Panc1 (cell line): ENCODE data around the gene MYH11. TPM values are rescaled to one million over a fixed set of nuclear protein-coding genes. Genes with fewer than 3 reads are reported as not detected.
"Not testable (repeated sequence)": the region's sequence is repeated elsewhere in the genome, so short reads cannot be mapped to it uniquely, and the experiment has no call there.

Experiments
- ATAC-seq: fragments of 200-7000 bp; cut with Tn5 transposase; 2 replicates; pipeline ENCODE4 v1.9.1; 2020; ENCODE audit warnings: mild to moderate bottlenecking, moderate library complexity
- BruUV-seq: library from RNA; stranded (reverse); fragments of 400-500 nt; replicated peaks from 2 replicates; lab custom pipeline; 2021; lab: Mats Ljungman, UMichigan
- CTCF ChIA-PET: fragments of 300-600 bp; sonication (Branson Sonifier 250); formaldehyde crosslinking; loops from one replicate; lab custom pipeline; 2022; ENCODE audit warnings: antibody characterized with exemption; lab: Charles Lee
- POLR2A ChIA-PET: fragments of 300-600 bp; sonication (Branson Sonifier 250); formaldehyde crosslinking; loops from one replicate; lab custom pipeline; 2022; ENCODE audit warnings: antibody characterized with exemption; lab: Charles Lee
- DNase-seq: peaks from one replicate; pipeline ENCODE4 v3.0.0-alpha.2; 2010; ENCODE audit warnings: low read depth, low spot score
- H3K27ac ChIP-seq: 2 replicates; pipeline ENCODE4 v1.5.1; 2011; ENCODE audit warnings: mild to moderate bottlenecking, low read length, inconsistent platforms
- H3K27me3 ChIP-seq: fragments of 200-500 bp; sonication (Bioruptor generic); 2 replicates; pipeline ENCODE4 v1.6.0; 2014; ENCODE audit warnings: low read length, inconsistent platforms; ENCODE audit not compliant: control insufficient read depth, insufficient read depth
- H3K36me3 ChIP-seq: fragments of 200-500 bp; sonication (Bioruptor generic); 2 replicates; pipeline ENCODE4 v1.5.1; 2014; ENCODE audit warnings: inconsistent platforms, mild to moderate bottlenecking, low read length, moderate library complexity; ENCODE audit not compliant: control insufficient read depth, insufficient read depth
- H3K4me1 ChIP-seq: 2 replicates; pipeline ENCODE4 v1.5.1; 2011; ENCODE audit warnings: inconsistent platforms, mild to moderate bottlenecking, low read length, moderate library complexity; ENCODE audit not compliant: control insufficient read depth, insufficient read depth
- H3K4me3 ChIP-seq, 2 experiments: 2 replicates each; pipeline ENCODE4 v1.5.1; 2011 to 2012; ENCODE audit warnings: low read depth in 2 of 2, low read length in 2 of 2, mild to moderate bottlenecking in 2 of 2, inconsistent platforms in 1 of 2, moderate library complexity in 1 of 2
- H3K9me3 ChIP-seq: fragments of 200-500 bp; sonication (Bioruptor generic); 2 replicates; pipeline ENCODE4 v1.5.1; 2014; ENCODE audit warnings: low read depth, mild to moderate bottlenecking, inconsistent platforms, low read length, moderate library complexity; ENCODE audit not compliant: control insufficient read depth, insufficient read depth
- CTCF ChIP-seq: fragments of 450-650 bp; IDR thresholded peaks from 2 replicates; pipeline ENCODE4 v1.5.1; 2017; ENCODE audit warnings: mild to moderate bottlenecking
- POLR2AphosphoS5 ChIP-seq: IDR thresholded peaks from 2 replicates; pipeline ENCODE4 v1.6.1; 2012; ENCODE audit warnings: mild to moderate bottlenecking, low read depth, low read length, moderate library complexity
- REST ChIP-seq, 2 experiments: IDR thresholded peaks; 2 replicates each; pipeline ENCODE4 v1.6.1; 2011 to 2012; ENCODE audit warnings: low read depth in 2 of 2, control low read depth in 1 of 2, low read length in 1 of 2, mild to moderate bottlenecking in 1 of 2, moderate library complexity in 1 of 2; ENCODE audit not compliant: insufficient read depth in 1 of 2
- SIN3A ChIP-seq: IDR thresholded peaks from 2 replicates; pipeline ENCODE4 v1.6.1; 2012; ENCODE audit warnings: low read depth, mild to moderate bottlenecking, low read length, moderate library complexity, borderline replicate concordance; ENCODE audit not compliant: insufficient read depth
- TCF7L2 ChIP-seq: IDR thresholded peaks from 2 replicates; pipeline ENCODE4 v1.6.1; 2011; ENCODE audit warnings: mild to moderate bottlenecking, low read depth, low read length, inconsistent platforms
- in situ Hi-C: cut with HindIII; loops from 2 replicates; pipeline ENCODE4 v1.10.0; 2016; ENCODE audit warnings: low sequenced_read_pairs, low pct_unique_long_range_greater_than_20kb
- intact Hi-C: fragments of 100-400 bp; cut with micrococcal nuclease; formaldehyde crosslinking; loops from one replicate; pipeline ENCODE4 v1.10.0; 2022; ENCODE audit not compliant: unreplicated experiment
- total RNA-seq: library from RNA; stranded (reverse); gene quantifications from one replicate; pipeline ENCODE4 v1.2.1, GENCODE V29; 2021; ENCODE audit not compliant: unreplicated experiment

MYH11 gene
- total RNA-seq, 1 experiment from 2014 or later: 0.51 TPM

- no TSS peak for BruUV-seq
- POLR2A ChIA-PET: no interaction called here
- ATAC-seq: no peak
These were observed 124.4 kb downstream of the MYH11 start for GRCh38 chr16:15732416-15732815.

GRCh38 chr16:15729152-15729551, 127.7 kb downstream of the MYH11 start:
- no peak overlapping the region for H3K27ac ChIP-seq
- in situ Hi-C loops: no loop called here
- DNase-seq: no peak
- BruUV-seq: no TSS peak
- POLR2A ChIA-PET: no interaction called here
- intact Hi-C loops: no loop called here
- H3K9me3 ChIP-seq: no peaks in the 10 kb centered on the region
- ATAC-seq: no peak
- H3K4me3 ChIP-seq: no peak overlapping the region
- H3K27me3 ChIP-seq: no peaks in the 10 kb centered on the region
- H3K36me3 ChIP-seq: no peaks in the 10 kb centered on the region
- TF ChIP-seq POLR2AphosphoS5: no peak
- TF ChIP-seq CTCF: no peak
- TF ChIP-seq TCF7L2: no peak
- no peak for TF ChIP-seq SIN3A
- no peak for TF ChIP-seq REST (IDR thresholded peaks at IDR 0.05; ENCODE audit: insufficient read depth in 1 of 2, low read depth in 2 of 2, low read length in 1 of 2)
- CTCF ChIA-PET: no interaction called here
- no peaks in the 10 kb centered on the region for H3K4me1 ChIP-seq

More at GRCh38 chr16:15732416-15732815, 124.4 kb downstream of the MYH11 start:
- intact Hi-C loops: no loop called here
- Histone ChIP-seq H3K36me3 (no peaks in the 10 kb centered on the region), H3K4me1 (no peaks in the 10 kb centered on the region), H3K27ac (no peak overlapping the region), H3K27me3 (no peaks in the 10 kb centered on the region), H3K9me3 (no peaks in the 10 kb centered on the region), H3K4me3 (no peak overlapping the region)
- in situ Hi-C loops: no loop called here
- CTCF ChIA-PET: interaction anchor here (0.5 kb wide), 1 partner anchor 34 kb away, joined by 5 read pairs; no protein-coding TSS in a partner anchor
- DNase-seq: no peak
- TF ChIP-seq TCF7L2: no peak
- no peak for TF ChIP-seq SIN3A
- TF ChIP-seq REST (IDR thresholded peaks at IDR 0.05; ENCODE audit: insufficient read depth in 1 of 2, low read depth in 2 of 2, low read length in 1 of 2): no peak
- no peak for TF ChIP-seq POLR2AphosphoS5
- TF ChIP-seq CTCF: no peak

GRCh38 chr16:15727697-15728096, 129.1 kb downstream of the MYH11 start:
- H3K27me3 ChIP-seq, POLR2A ChIA-PET, H3K4me1 ChIP-seq, in situ Hi-C loops, intact Hi-C loops, H3K27ac ChIP-seq, BruUV-seq, H3K9me3 ChIP-seq, DNase-seq, H3K4me3 ChIP-seq, ATAC-seq, H3K36me3 ChIP-seq: not testable (repeated sequence)
- CTCF ChIA-PET: interaction anchor here (0.6 kb wide), 1 partner anchor 33 kb away, joined by 6 read pairs; no protein-coding TSS in a partner anchor
